GM23248 (cell line): ENCODE data around the gene KIF20B. TPM values are rescaled to one million over a fixed set of nuclear protein-coding genes. Genes with fewer than 3 reads are reported as not detected.
A peak's percentile ranks its signal among the peaks of the same experiment; 100 is the strongest.

ENCODE experiments used
- DNase-seq: peaks from one replicate; pipeline ENCODE4 v3.0.0-alpha.2; 2015
- H2AFZ ChIP-seq: fragments of 200-600 bp; sonication (generic); 2 replicates; pipeline ENCODE4 v1.6.1; 2016; ENCODE audit warnings: antibody characterized with exemption
- H3F3A ChIP-seq: fragments of 200-600 bp; sonication (generic); 2 replicates; pipeline ENCODE4 v1.6.1; 2016; ENCODE audit warnings: mild to moderate bottlenecking, antibody characterized with exemption, mixed run types; ENCODE audit not compliant: insufficient read depth
- H3K27ac ChIP-seq: fragments of 200-600 bp; sonication (generic); 2 replicates; pipeline ENCODE4 v1.5.1; 2016; ENCODE audit warnings: mild to moderate bottlenecking
- H3K27me3 ChIP-seq: fragments of 200-600 bp; sonication (generic); replicated peaks from 2 replicates; pipeline ENCODE4 v1.6.1; 2016; ENCODE audit warnings: mild to moderate bottlenecking; ENCODE audit not compliant: insufficient read depth
- H3K36me3 ChIP-seq: fragments of 200-600 bp; sonication (generic); 2 replicates; pipeline ENCODE4 v1.6.1; 2016; ENCODE audit warnings: low read depth, mild to moderate bottlenecking
- H3K4me1 ChIP-seq: fragments of 200-600 bp; sonication (generic); 2 replicates; pipeline ENCODE4 v1.6.1; 2016; ENCODE audit warnings: mild to moderate bottlenecking; ENCODE audit not compliant: insufficient read depth
- H3K4me2 ChIP-seq: fragments of 200-600 bp; sonication (generic); one replicate; pipeline ENCODE4 v1.6.1; 2016; ENCODE audit warnings: mild to moderate bottlenecking; ENCODE audit not compliant: unreplicated experiment
- H3K4me3 ChIP-seq: fragments of 200-600 bp; sonication (generic); 2 replicates; pipeline ENCODE4 v1.5.1; 2016; ENCODE audit warnings: mild to moderate bottlenecking
- H3K79me2 ChIP-seq: fragments of 200-600 bp; sonication (generic); 2 replicates; pipeline ENCODE4 v1.6.1; 2016; ENCODE audit warnings: mild to moderate bottlenecking; ENCODE audit not compliant: insufficient read depth
- H3K9ac ChIP-seq: fragments of 200-600 bp; sonication (generic); 2 replicates; pipeline ENCODE4 v1.6.1; 2016; ENCODE audit warnings: mild to moderate bottlenecking
- H3K9me2 ChIP-seq: fragments of 200-600 bp; sonication (generic); 2 replicates; pipeline ENCODE4 v1.6.1; 2016; ENCODE audit warnings: mixed run types, mild to moderate bottlenecking, moderate library complexity; ENCODE audit not compliant: insufficient read depth
- H3K9me3 ChIP-seq: fragments of 200-600 bp; sonication (generic); one replicate; pipeline ENCODE4 v1.6.1; 2017; ENCODE audit warnings: low read depth
- H4K20me1 ChIP-seq: fragments of 200-600 bp; sonication (generic); 2 replicates; pipeline ENCODE4 v1.6.0; 2016; ENCODE audit not compliant: insufficient read depth
- EZH2 ChIP-seq: fragments of 200-600 bp; sonication (generic); IDR thresholded peaks from 2 replicates; pipeline ENCODE4 v1.6.1; 2018; ENCODE audit warnings: antibody characterized with exemption, mild to moderate bottlenecking; ENCODE audit not compliant: insufficient read depth, poor library complexity, severe bottlenecking
- EZH2phosphoT487 ChIP-seq: fragments of 200-600 bp; sonication (generic); IDR thresholded peaks from 2 replicates; pipeline ENCODE4 v1.6.1; 2018; ENCODE audit warnings: antibody characterized with exemption, moderate library complexity, mild to moderate bottlenecking, low read depth; ENCODE audit not compliant: insufficient read depth
- WGBS, 2 experiments: methylation state at CpG; one replicate each; pipeline ENCODE4 v1.1.6; 2015 to 2017; ENCODE audit warnings: low lambda C conversion rate in 2 of 2, low coverage in 1 of 2; ENCODE audit errors: missing lambda C conversion rate in 2 of 2; 5-methylcytosine and 5-hydroxymethylcytosine counted together
- in situ Hi-C: fragments of 300-500 bp; cut with MboI; formaldehyde crosslinking; loops from 2 replicates; pipeline ENCODE4 v1.15.0; 2020
- polyA plus RNA-seq: library from polyadenylated mRNA; unstranded; fragments of >200 nt; fragmentation: Nextera tagmentation; extraction: Ambion mirVana; gene quantifications from 2 replicates; pipeline ENCODE4 v1.2.1, GENCODE V29; 2016
- total RNA-seq: library from RNA; depleted of rRNA; stranded (reverse); fragments of >200 nt; shearing (Covaris generic); gene quantifications from 2 replicates; pipeline ENCODE4 v1.2.3, GENCODE V29; 2014; rRNA removed

Gene KIF20B, protein sequence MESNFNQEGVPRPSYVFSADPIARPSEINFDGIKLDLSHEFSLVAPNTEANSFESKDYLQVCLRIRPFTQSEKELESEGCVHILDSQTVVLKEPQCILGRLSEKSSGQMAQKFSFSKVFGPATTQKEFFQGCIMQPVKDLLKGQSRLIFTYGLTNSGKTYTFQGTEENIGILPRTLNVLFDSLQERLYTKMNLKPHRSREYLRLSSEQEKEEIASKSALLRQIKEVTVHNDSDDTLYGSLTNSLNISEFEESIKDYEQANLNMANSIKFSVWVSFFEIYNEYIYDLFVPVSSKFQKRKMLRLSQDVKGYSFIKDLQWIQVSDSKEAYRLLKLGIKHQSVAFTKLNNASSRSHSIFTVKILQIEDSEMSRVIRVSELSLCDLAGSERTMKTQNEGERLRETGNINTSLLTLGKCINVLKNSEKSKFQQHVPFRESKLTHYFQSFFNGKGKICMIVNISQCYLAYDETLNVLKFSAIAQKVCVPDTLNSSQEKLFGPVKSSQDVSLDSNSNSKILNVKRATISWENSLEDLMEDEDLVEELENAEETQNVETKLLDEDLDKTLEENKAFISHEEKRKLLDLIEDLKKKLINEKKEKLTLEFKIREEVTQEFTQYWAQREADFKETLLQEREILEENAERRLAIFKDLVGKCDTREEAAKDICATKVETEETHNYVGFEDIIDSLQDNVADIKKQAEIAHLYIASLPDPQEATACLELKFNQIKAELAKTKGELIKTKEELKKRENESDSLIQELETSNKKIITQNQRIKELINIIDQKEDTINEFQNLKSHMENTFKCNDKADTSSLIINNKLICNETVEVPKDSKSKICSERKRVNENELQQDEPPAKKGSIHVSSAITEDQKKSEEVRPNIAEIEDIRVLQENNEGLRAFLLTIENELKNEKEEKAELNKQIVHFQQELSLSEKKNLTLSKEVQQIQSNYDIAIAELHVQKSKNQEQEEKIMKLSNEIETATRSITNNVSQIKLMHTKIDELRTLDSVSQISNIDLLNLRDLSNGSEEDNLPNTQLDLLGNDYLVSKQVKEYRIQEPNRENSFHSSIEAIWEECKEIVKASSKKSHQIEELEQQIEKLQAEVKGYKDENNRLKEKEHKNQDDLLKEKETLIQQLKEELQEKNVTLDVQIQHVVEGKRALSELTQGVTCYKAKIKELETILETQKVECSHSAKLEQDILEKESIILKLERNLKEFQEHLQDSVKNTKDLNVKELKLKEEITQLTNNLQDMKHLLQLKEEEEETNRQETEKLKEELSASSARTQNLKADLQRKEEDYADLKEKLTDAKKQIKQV (N-terminal part only)
- 7.8 and 8.9 TPM in 2 replicates for total RNA-seq
- 17.1 and 17.8 TPM in 2 replicates for polyA plus RNA-seq

DNA sequence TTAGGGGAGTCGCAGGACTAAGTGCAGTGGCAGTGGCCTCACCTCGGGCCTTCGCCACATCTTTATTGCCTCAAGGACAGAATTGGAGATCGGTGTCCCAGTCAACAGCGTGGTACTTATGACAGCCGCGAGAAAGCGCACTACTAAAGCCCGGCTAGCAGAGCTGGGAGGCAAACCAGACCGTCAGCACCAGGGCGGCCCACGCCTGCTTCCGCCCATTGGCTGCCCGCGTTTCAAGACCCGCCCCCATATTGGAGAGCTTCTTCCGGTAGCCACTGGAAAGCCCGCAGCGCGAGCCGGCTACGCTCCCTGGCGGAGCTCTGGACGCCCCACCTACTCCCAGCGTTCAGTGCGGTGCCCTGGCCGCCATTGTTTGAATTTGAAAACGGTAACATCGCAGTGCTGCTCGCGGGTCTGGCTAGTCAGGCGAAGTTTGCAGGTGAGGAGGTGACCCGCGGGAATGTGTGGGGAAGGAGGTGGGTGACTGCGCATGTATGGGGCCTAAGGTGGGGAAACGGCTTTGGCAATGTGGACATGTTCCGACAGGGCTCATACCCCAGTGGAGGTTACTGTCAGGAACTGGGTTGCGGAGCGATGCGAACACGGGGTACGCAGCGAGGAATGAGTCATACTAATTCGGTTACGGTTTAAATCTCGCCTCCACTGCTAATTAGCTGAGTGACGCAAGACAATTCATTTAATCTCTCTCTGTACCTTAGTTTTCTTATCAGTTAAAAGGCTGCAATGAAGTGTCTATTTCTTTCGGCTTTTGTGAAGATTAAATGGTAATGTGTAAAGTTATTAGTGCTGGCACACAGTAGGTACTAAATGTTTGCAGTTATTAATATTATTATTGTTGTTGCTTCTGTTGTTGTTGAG is at the start of gene KIF20B:
TSS of gene KIF20B (plus strand) at position 349 of the 879 bp plus-strand sequence. CDS start 3,705 bp downstream, outside the sequence.
- in situ Hi-C loops, result loop anchor here (25.0 kb wide), 1 partner anchor 289 kb away; the partner anchor contains the start of gene IFIT5
- Histone ChIP-seq H2AFZ (peak within 1 kb of the TSS; percentile 94), H3K4me1 (peaks cover 32% of the 10 kb centered on the region), H3F3A (peaks cover 16% of the 10 kb centered on the region; the same call in 1 of the 2 replicates), H3K27me3 (no peaks in the 10 kb centered on the region), H3K9me3 (no peaks in the 10 kb centered on the region), H4K20me1 (no peaks in the 10 kb centered on the region), H3K36me3 (no peaks in the 10 kb centered on the region), H3K9ac (peak within 1 kb of the TSS; percentile 83), H3K27ac (peak within 1 kb of the TSS; percentile 78), H3K79me2 (peaks cover 49% of the 10 kb centered on the region), H3K4me2 (peak within 1 kb of the TSS; percentile 97), H3K4me3 (peak within 1 kb of the TSS; percentile 81), H3K9me2 (no peaks in the 10 kb centered on the region)
- TF ChIP-seq EZH2phosphoT487, result no peak
- no peak for TF ChIP-seq EZH2
- 1% methylated on average over 48 of the region's 48 CpGs for WGBS, 2 experiments
- peak; percentile 100 for DNase-seq

DNA sequence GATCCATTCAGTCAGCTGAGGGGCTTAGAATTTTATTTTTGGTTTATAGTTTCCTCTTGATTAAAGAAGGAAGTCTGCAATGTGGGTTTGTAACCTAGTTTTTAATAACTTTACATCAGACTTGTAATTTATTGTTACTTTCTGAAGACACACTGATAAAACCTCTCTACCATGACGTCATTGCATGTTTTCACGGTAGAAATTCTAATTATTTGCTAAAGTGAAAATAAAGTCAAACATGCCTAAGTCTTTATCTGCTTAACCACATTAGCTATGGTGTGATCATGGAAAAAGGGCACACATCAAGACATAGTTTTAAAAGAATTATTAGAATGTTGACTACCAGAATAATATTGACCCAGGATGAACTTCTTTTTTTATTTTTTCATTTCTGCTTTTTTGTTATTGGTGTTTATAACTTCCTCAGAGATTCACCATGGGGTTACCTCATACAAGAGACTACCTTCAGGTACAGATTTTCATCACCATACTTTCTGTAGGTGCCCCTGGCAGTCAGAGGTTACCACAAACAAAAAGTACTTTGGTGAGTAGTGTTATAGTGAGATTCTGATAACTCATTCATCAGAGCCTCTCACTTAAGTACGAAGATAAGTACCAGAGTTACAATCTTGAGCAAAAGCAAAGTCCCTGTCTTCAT is 49.3 kb upstream of the KIF20B start:
- Histone ChIP-seq H3F3A (no peaks in the 10 kb centered on the region), H3K79me2 (no peaks in the 10 kb centered on the region), H3K4me1 (no peaks in the 10 kb centered on the region), H4K20me1 (no peaks in the 10 kb centered on the region), H3K9me2 (no peaks in the 10 kb centered on the region), H3K4me2 (no peak overlapping the region), H3K9me3 (no peaks in the 10 kb centered on the region), H3K27me3 (no peaks in the 10 kb centered on the region), H3K27ac (no peak overlapping the region), H2AFZ (no peak overlapping the region), H3K4me3 (no peak overlapping the region), H3K36me3 (no peaks in the 10 kb centered on the region), H3K9ac (no peak overlapping the region)
- in situ Hi-C loops, result no loop called here
- 62 to 65% methylated on average over 3 of the region's 3 CpGs for WGBS, 2 experiments
- no peak for DNase-seq
- no peak for TF ChIP-seq EZH2
- no peak for TF ChIP-seq EZH2phosphoT487

DNA sequence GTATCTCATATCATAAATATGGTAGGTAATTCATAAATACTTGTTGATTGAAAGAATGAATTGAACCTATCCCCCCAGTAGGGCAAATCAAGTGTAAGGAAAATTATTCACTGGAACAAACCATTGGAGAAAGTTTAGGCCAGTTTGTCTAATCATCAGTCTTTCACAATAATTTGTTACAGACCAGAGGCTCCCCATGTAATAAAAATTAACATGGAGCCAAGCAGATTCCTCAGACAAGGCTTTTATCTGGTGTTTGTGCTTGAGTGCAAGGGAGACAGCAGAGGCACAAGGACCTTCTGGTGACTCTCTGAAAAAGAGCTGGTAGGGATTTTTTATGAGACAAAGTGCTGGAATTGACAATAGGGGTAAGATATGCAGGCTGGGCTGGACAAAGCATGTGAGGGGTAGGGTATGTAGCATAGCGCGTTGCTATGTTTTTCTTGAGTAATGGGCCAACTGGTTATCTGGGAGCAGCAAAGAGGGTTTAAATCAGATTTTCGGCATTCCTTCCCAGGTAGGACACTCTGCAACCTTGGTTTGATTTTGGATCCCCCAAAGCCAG is 48.5 kb upstream of the KIF20B start:
- no peak overlapping the region for H3K4me3 ChIP-seq
- no peak for DNase-seq
- TF ChIP-seq EZH2phosphoT487 (no peak), EZH2 (no peak)
- 77 to 86% methylated on average over 3 of the region's 3 CpGs for WGBS, 2 experiments
- H3K36me3 ChIP-seq, result no peaks in the 10 kb centered on the region
- no peak overlapping the region for H3K4me2 ChIP-seq
- H3K79me2 ChIP-seq, result no peaks in the 10 kb centered on the region
- peaks cover 2% of the 10 kb centered on the region for H3F3A ChIP-seq
- no peaks in the 10 kb centered on the region for H3K27me3 ChIP-seq
- H2AFZ ChIP-seq, result no peak overlapping the region
- H3K4me1 ChIP-seq, result no peaks in the 10 kb centered on the region
- no peak overlapping the region for H3K27ac ChIP-seq
- no peaks in the 10 kb centered on the region for H3K9me2 ChIP-seq
- no peaks in the 10 kb centered on the region for H3K9me3 ChIP-seq
- in situ Hi-C loops, result no loop called here
- H3K9ac ChIP-seq, result no peak overlapping the region
- no peaks in the 10 kb centered on the region for H4K20me1 ChIP-seq
